HepG2 (cell line): ENCODE data around the gene TRMT112. TPM values are rescaled to one million over a fixed set of nuclear protein-coding genes. Genes with fewer than 3 reads are reported as not detected.

Source experiments
- CHCHD3 ChIP-seq: sonication (generic); formaldehyde crosslinking; IDR thresholded peaks from 2 replicates; pipeline ENCODE4 v1.8.0; 2022; ENCODE audit warnings: mild to moderate bottlenecking, missing genetic modification reagents, moderate library complexity
- CTCF ChIP-seq: sonication (generic); formaldehyde crosslinking; IDR thresholded peaks from 2 replicates; pipeline ENCODE4 v1.5.0; 2020; ENCODE audit warnings: mild to moderate bottlenecking, missing genetic modification reagents, moderate library complexity
- ERF ChIP-seq: IDR thresholded peaks from 2 replicates; pipeline ENCODE4 v1.6.1; 2018; ENCODE audit warnings: missing biosample characterization, missing genetic modification reagents
- FLYWCH1 ChIP-seq: sonication (generic); formaldehyde crosslinking; IDR thresholded peaks from 2 replicates; pipeline ENCODE4 v1.8.1; 2023; ENCODE audit warnings: mild to moderate bottlenecking, missing genetic modification reagents
- GMEB2 ChIP-seq: IDR thresholded peaks from 2 replicates; pipeline ENCODE4 v1.6.1; 2016; ENCODE audit warnings: missing biosample characterization, missing genetic modification reagents, low read depth
- HIVEP1 ChIP-seq: sonication (generic); formaldehyde crosslinking; IDR thresholded peaks from 2 replicates; pipeline ENCODE4 v1.4.0; 2020; ENCODE audit warnings: mild to moderate bottlenecking, missing genetic modification reagents
- HNF4A ChIP-seq: sonication (generic); formaldehyde crosslinking; IDR thresholded peaks from 2 replicates; pipeline ENCODE4 v1.4.0; 2020; ENCODE audit warnings: missing genetic modification reagents
- JUNB ChIP-seq: sonication (generic); formaldehyde crosslinking; IDR thresholded peaks from 2 replicates; pipeline ENCODE4 v1.8.0; 2022; ENCODE audit warnings: missing genetic modification reagents, mild to moderate bottlenecking, borderline replicate concordance
- NFIC ChIP-seq: IDR thresholded peaks from 2 replicates; pipeline ENCODE4 v1.6.1; 2012; ENCODE audit warnings: mild to moderate bottlenecking, low read length, inconsistent platforms
- NR1H2 ChIP-seq: sonication (generic); formaldehyde crosslinking; IDR thresholded peaks from 2 replicates; pipeline ENCODE4 v1.8.1; 2022; ENCODE audit warnings: low read depth, missing genetic modification reagents, borderline replicate concordance
- POLR2G ChIP-seq: fragments of 200-400 bp; formaldehyde crosslinking; IDR thresholded peaks from 2 replicates; pipeline ENCODE4 v1.6.1; 2018; ENCODE audit warnings: mild to moderate bottlenecking, low read depth, low read length, moderate library complexity
- REL ChIP-seq: sonication (generic); formaldehyde crosslinking; conservative IDR thresholded peaks from 2 replicates; pipeline ENCODE4 v1.8.0; 2022; ENCODE audit warnings: mild to moderate bottlenecking, missing genetic modification reagents, moderate library complexity
- SATB2 ChIP-seq: sonication (generic); formaldehyde crosslinking; IDR thresholded peaks from 2 replicates; pipeline ENCODE4 v1.5.0; 2020; ENCODE audit warnings: missing genetic modification reagents
- SETDB1 ChIP-seq: sonication (generic); formaldehyde crosslinking; IDR thresholded peaks from 2 replicates; pipeline ENCODE4 v1.5.1; 2020; ENCODE audit warnings: missing genetic modification reagents, mild to moderate bottlenecking, borderline replicate concordance
- TFDP1 ChIP-seq: IDR thresholded peaks from 2 replicates; pipeline ENCODE4 v1.6.1; 2016; ENCODE audit warnings: missing compliant biosample characterization, missing genetic modification reagents, borderline replicate concordance
- ZNF510 ChIP-seq: sonication (generic); formaldehyde crosslinking; IDR thresholded peaks from 2 replicates; pipeline ENCODE4 v1.4.0; 2020; ENCODE audit warnings: low read depth, mild to moderate bottlenecking, missing genetic modification reagents
- ZNF687 ChIP-seq: sonication (generic); formaldehyde crosslinking; IDR thresholded peaks from 2 replicates; pipeline ENCODE4 v1.5.1; 2020; ENCODE audit warnings: mild to moderate bottlenecking, missing genetic modification reagents, moderate library complexity
- ZNF800 ChIP-seq: sonication (generic); formaldehyde crosslinking; IDR thresholded peaks from 2 replicates; pipeline ENCODE4 v1.4.0; 2020; ENCODE audit warnings: missing genetic modification reagents
- ZNF879 ChIP-seq: sonication (generic); formaldehyde crosslinking; IDR thresholded peaks from 2 replicates; pipeline ENCODE4 v1.8.1; 2023; ENCODE audit warnings: missing genetic modification reagents
- polyA plus RNA-seq, 8 experiments: library from polyadenylated mRNA; depleted of rRNA in 3 of 8; stranded (reverse) in 7 of 8; unstranded in 1 of 8; fragments of >200 nt; fragmentation: Illumina TruSeq in 4 of 8; extraction: Trizol in 4 of 8; gene quantifications; 2 replicates each; pipeline versions ENCODE4 v1.2.1 to v1.2.3, GENCODE V29; 2011 to 2016; ENCODE audit warnings: low read depth in 4 of 8, missing spikeins in 1 of 8, mixed read lengths in 1 of 8; ENCODE audit not compliant: insufficient read depth in 1 of 8
- total RNA-seq, 5 experiments: library from RNA; depleted of rRNA; stranded (reverse); fragments of >200 nt; fragmentation: Illumina TruSeq; extraction: Trizol; gene quantifications; 2 replicates each; pipeline ENCODE4 v1.2.3, GENCODE V29; 2016; ENCODE audit warnings: low read depth in 1 of 5

TRMT112 gene
- total and polyA plus RNA-seq, 2 of the 13 experiments (the other 11 are each of a cell fraction or from before 2014, with no cell fraction given) = 186 to 409 TPM

- TF ChIP-seq CTCF (peak; percentile 95), SETDB1 (CRISPR knock-in tag) (no peak), ERF (CRISPR knock-in tag) (no peak; the same call in 1 of the 2 replicates), POLR2G (peak; percentile 74), CHCHD3 (no peak), TFDP1 (CRISPR knock-in tag) (0 out of 2 replicates have a peak, but pooled peaks have one; percentile 12), ZNF879 (no peak), ZNF687 (peak; percentile 84), NR1H2 (CRISPR knock-in tag) (no peak), GMEB2 (no peak), SATB2 (CRISPR knock-in tag) (0 out of 2 replicates have a peak, but pooled peaks have one; percentile 77), FLYWCH1 (no peak), REL (CRISPR knock-in tag) (no peak), JUNB (CRISPR knock-in tag) (no peak), HNF4A (CRISPR knock-in tag) (peak; percentile 61), HIVEP1 (CRISPR knock-in tag) (peak; percentile 26), ZNF510 (CRISPR knock-in tag) (no peak), NFIC (no peak), ZNF800 (CRISPR knock-in tag) (no peak; the same call in 1 of the 2 replicates)
These were observed 12.9 kb downstream of the TRMT112 start (continued) for GRCh38 chr11:64304316-64305072.
